HG02759 (cell line): ENCODE results near the gene STEAP3.

Source experiments
- ATAC-seq: cut with Tn5 transposase; IDR thresholded peaks from one replicate; pipeline ENCODE4 v1.9.1; 2021; ENCODE audit warnings: mild to moderate bottlenecking, moderate library complexity; ENCODE audit not compliant: unreplicated experiment

STEAP3 gene

GRCh38 chr2:119225105-119225865 lies 1.7 kb downstream of the STEAP3 start:
- peak; percentile 25 for ATAC-seq

- ATAC-seq, result no peak
Measured at GRCh38 chr2:119225926-119226325, 2.3 kb downstream of the STEAP3 start.

- no peak for ATAC-seq
Measured at GRCh38 chr2:119227346-119227745, 3.7 kb downstream of the STEAP3 start.

GRCh38 chr2:119228136-119228535 lies 4.5 kb downstream of the STEAP3 start:
- ATAC-seq, result no peak

- no peak for ATAC-seq
Measured at GRCh38 chr2:119228964-119229363, 5.3 kb downstream of the STEAP3 start.

GRCh38 chr2:119229716-119230115 lies 6.1 kb downstream of the STEAP3 start:
- no peak for ATAC-seq

GRCh38 chr2:119230219-119231185 lies 6.9 kb downstream of the STEAP3 start:
- no peak for ATAC-seq

GRCh38 chr2:119231975-119232665 lies 8.5 kb downstream of the STEAP3 start:
- peak; percentile 46 for ATAC-seq

- peak; percentile 30 for ATAC-seq
Measured at GRCh38 chr2:119232666-119232993, 9.0 kb downstream of the STEAP3 start.

GRCh38 chr2:119233326-119234020 lies 9.8 kb downstream of the STEAP3 start:
- peak; percentile 58 for ATAC-seq

- ATAC-seq, result no peak
Measured at GRCh38 chr2:119234021-119235019, 10.7 kb downstream of the STEAP3 start.

GRCh38 chr2:119236796-119237195 lies 13.2 kb downstream of the STEAP3 start:
- ATAC-seq, result no peak

GRCh38 chr2:119240311-119241204 lies 16.9 kb downstream of the STEAP3 start:
- no peak for ATAC-seq

GRCh38 chr2:119241205-119241532 lies 17.5 kb downstream of the STEAP3 start:
- ATAC-seq, result no peak

GRCh38 chr2:119242276-119243119 lies 18.9 kb downstream of the STEAP3 start:
- ATAC-seq, result no peak

GRCh38 chr2:119243621-119244020 lies 20.0 kb downstream of the STEAP3 start:
- no peak for ATAC-seq

GRCh38 chr2:119245076-119245840 lies 21.6 kb downstream of the STEAP3 start:
- no peak for ATAC-seq
